ENCODE results near the gene MAB21L3.

Gene MAB21L3

DNA sequence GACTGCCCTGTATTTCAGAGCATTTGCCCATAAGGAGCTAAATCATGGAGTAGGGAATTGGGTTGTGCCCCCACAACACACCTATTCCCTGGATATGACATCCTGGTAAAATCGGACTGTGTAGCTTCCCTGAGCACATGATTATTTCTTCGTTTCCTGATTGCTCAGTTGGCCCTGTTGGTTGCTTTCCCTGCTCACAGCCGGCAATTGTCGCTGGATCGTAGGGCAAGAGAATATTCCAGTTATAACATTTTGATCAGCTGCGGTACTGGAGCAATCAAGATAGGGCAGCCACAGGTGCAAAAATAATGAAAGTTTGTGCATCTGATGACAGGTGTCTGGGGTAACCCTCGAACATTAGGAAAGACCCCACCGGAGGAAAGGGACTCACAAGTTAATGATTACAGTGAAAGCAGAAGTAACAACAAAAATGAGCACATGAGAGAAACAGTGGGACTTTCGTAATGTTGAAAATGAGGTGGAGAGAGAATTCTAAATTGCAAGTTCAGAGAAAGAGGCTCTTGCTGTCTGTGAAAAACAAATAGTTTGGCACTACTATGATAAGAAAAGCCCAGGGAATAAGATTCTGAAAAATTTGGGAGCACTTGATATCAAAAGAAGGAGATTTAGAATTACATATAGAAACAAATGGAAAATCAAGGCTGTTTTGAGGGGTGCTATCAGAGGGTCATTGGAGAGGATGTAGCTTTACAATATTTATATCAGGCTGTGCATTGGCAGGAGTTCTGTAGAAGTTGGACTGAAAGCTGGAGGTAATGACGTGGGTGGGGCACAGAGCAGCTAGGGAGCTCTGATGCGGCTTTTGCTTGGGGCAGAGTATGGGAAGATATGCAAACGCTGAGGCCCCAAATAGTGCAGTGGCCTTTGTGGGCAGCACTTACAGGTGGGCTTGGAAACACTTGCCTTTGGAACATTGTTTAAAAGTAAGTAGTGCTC is at the start of gene MAB21L3:
Gene MAB21L3 (plus strand): TSS at position 833 of the 957 bp plus-strand sequence. CDS start 1,217 bp downstream, outside the sequence.
- TF ChIP-seq, protein P1, sequence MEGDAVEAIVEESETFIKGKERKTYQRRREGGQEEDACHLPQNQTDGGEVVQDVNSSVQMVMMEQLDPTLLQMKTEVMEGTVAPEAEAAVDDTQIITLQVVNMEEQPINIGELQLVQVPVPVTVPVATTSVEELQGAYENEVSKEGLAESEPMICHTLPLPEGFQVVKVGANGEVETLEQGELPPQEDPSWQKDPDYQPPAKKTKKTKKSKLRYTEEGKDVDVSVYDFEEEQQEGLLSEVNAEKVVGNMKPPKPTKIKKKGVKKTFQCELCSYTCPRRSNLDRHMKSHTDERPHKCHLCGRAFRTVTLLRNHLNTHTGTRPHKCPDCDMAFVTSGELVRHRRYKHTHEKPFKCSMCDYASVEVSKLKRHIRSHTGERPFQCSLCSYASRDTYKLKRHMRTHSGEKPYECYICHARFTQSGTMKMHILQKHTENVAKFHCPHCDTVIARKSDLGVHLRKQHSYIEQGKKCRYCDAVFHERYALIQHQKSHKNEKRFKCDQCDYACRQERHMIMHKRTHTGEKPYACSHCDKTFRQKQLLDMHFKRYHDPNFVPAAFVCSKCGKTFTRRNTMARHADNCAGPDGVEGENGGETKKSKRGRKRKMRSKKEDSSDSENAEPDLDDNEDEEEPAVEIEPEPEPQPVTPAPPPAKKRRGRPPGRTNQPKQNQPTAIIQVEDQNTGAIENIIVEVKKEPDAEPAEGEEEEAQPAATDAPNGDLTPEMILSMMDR (IDR thresholded peaks at IDR 0.05), result no peak
- no peak for TF ChIP-seq ZFX (IDR thresholded peaks at IDR 0.05; ENCODE audit: borderline replicate concordance)
- H3K27ac ChIP-seq, result no peak within 1 kb of the TSS

DNA sequence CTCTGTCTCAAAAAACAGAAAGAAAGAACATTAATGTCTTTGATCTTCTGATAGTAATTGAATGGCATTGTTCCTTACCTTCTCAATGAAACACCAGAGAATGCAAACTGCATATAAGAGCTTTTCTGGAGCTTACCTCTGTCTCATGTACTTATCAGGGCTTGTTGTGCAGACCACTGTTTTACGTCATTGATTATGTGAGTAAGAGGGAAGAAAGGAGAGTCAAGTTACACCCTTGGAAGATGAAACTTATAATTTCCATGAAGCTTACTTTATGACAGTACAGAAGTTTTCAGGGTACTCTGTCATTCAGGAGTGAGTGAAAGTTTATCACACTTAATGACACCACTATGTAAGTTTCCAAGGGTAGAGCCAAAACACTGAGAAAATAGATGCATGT is 49.0 kb upstream of the MAB21L3 start:
- no peak overlapping the region for H3K27ac ChIP-seq
- no peak for TF ChIP-seq ZFX (IDR thresholded peaks at IDR 0.05; ENCODE audit: borderline replicate concordance)
- TF ChIP-seq, protein P1 (IDR thresholded peaks at IDR 0.05), result no peak

DNA sequence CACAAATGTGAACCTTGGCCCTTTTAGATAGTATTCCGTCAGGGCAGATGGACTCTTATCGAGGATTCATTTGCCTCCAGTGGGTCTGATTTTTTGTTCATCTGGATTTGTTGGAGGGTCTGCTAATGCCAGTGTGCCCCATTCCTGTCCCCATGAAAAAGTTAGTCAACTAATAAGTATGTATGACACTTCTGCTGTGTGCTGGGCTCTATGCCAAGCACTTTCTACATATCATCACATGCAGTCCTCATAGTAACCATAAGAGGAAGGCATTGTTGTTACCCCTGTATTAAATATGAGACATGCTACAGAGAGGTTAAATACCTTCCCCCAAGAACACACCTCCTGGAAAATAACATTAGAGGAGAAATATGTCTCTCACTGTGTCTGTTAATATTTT is 46.6 kb upstream of the MAB21L3 start:
- TF ChIP-seq, protein P1 (IDR thresholded peaks at IDR 0.05), result no peak
- no peak for TF ChIP-seq ZFX (IDR thresholded peaks at IDR 0.05; ENCODE audit: borderline replicate concordance)
- H3K27ac ChIP-seq, result no peak overlapping the region

DNA sequence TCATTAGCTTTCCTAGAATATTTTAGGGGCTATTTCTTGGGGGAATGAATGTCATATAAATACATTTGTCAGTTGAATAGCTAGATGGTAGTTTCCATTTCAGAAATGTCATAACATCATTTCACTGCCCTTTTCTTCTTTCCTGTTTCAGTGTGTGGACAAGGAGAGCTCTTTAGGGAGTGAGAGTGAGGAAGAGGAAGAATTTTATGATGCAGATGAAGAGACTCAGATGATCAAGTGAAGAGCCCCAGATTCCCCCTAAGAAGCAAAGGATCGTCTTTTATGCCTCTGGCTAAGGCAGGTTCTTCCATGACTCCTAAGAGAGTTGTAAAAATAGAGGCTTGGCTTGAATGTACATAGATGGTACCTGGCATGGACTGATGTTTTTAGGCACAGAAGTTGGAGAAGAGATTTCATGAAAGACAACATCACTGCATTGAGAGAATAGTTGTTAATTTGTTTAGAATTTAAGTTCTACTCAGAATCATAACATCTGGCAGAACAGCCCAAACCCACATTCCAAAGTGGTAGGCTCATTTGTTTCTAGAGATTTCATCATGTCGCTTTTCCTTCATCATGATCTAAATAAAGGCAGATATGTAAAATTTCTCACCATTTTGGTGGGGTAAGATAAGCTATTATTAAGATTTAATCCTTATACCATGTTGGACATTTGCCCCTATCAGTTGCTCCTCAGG is 44.2 kb upstream of the MAB21L3 start:
- no peak overlapping the region for H3K27ac ChIP-seq
- TF ChIP-seq ZFX (IDR thresholded peaks at IDR 0.05; ENCODE audit: borderline replicate concordance), result no peak
- TF ChIP-seq, protein P1 (IDR thresholded peaks at IDR 0.05), result no peak

DNA sequence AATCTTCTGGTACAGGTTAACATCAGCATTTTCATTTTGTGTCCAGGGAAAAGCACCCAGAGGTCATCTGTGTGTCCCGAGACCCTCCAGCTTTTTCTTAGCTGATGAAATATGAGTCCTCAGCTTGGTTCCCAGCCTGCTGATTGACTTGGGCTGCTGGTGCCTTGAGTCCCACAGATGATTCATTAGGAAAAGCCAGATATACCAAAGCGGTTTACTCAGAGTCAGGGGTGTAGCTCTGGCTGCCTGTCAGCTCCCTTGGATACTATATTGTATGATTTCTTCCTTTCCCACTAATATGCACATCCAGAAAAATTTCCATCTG is 43.7 kb upstream of the MAB21L3 start:
- TF ChIP-seq ZFX (IDR thresholded peaks at IDR 0.05; ENCODE audit: borderline replicate concordance), result no peak
- TF ChIP-seq, protein P1 (IDR thresholded peaks at IDR 0.05), result no peak
- H3K27ac ChIP-seq, result no peak overlapping the region

DNA sequence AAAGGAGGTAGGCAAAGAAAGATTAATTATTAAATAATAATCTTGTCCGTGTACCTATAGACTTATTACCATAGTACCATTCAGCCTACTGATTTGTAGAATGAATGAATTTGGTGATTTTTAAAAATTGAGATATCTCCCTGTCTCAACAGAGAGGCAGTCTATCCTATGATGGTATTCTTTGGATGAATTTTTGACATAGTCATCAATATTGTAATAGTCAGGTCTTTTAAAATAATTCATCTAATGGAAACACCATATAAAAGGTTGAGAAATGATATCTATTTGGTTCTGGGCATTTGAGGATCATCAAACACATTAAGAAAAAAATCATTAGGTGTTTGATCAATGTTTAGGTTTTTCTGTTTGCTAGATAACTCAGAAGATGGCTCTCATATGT is 35.6 kb upstream of the MAB21L3 start:
- TF ChIP-seq ZFX (IDR thresholded peaks at IDR 0.05; ENCODE audit: borderline replicate concordance), result no peak
- TF ChIP-seq, protein P1 (IDR thresholded peaks at IDR 0.05), result no peak
- H3K27ac ChIP-seq, result no peak overlapping the region

DNA sequence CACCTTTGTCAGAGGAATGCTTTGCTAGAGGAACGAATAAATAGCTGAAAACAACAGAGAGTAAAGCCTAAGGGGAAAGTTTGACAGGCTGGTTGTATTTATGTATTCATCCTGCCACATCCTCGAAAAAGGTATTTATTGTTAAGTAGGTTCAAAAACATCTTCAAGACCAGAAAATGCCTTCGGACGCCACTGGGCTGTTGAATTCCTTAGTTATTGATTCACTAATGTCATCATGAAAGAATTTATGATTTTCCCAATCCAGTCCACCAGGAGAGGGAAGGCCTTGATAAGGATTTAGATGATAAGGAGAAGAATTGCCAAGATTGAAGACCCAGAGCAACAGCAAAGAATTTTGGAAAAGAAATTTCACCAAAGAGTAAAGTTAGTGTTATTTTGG is 35.2 kb upstream of the MAB21L3 start:
- no peak overlapping the region for H3K27ac ChIP-seq

More for the DNA sequence above, 35.2 kb upstream of the MAB21L3 start:
- no peak for TF ChIP-seq ZFX (IDR thresholded peaks at IDR 0.05; ENCODE audit: borderline replicate concordance)
- TF ChIP-seq, protein P1 (IDR thresholded peaks at IDR 0.05), result no peak

Measured in 22Rv1 (cell line).